ENCODE data around the gene SLC9A7. TPM values are rescaled to one million over a fixed set of nuclear protein-coding genes. Genes with fewer than 3 reads are reported as not detected.

Gene SLC9A7
- total and polyA plus RNA-seq, 4 experiments from 2014 or later = 0.42 to 3.5 (median 2.0) TPM

GRCh38 chrX:46716796-46717195 lies 42.1 kb downstream of the SLC9A7 start:
- Histone ChIP-seq H3K27ac (ENCODE audit: low read depth, low read length) (no peak overlapping the region), H3K9me3 (ENCODE audit: control insufficient read depth in 1 of 2, low read length in 2 of 2) (no peaks in the 10 kb centered on the region), H3K36me3 (ENCODE audit: insufficient read depth, low read length) (no peaks in the 10 kb centered on the region), H3K4me3 (ENCODE audit: low read length in 2 of 2) (no peak overlapping the region), H3K4me1 (ENCODE audit: insufficient read depth, low read length) (no peaks in the 10 kb centered on the region), H3K27me3 (ENCODE audit: insufficient read depth, low read length) (no peaks in the 10 kb centered on the region)
- intact Hi-C loops (cut with micrococcal nuclease) = no loop called here
- Mint-ChIP-seq H3K36me3 (no peaks in the 10 kb centered on the region), H3K27ac (no peak overlapping the region), H3K27me3 (no peaks in the 10 kb centered on the region), H3K4me3 (no peak overlapping the region), H3K4me1 (peaks cover 0 to under 1% (median 0%) of the 10 kb centered on the region in 4 donors), H3K9me3 (peaks cover 0 to 3% (median 0%) of the 10 kb centered on the region in 8 donors)
- ChIA-PET CTCF (ENCODE audit: partially characterized antibody) (no interaction called here), POLR2A (ENCODE audit: partially characterized antibody) (no interaction called here)
- DNase-seq = no peak

GRCh38 chrX:46715997-46716396 lies 42.9 kb downstream of the SLC9A7 start:
- Histone ChIP-seq H3K27me3 (ENCODE audit: insufficient read depth, low read length) (no peaks in the 10 kb centered on the region), H3K4me3 (ENCODE audit: low read length in 2 of 2) (no peak overlapping the region), H3K36me3 (ENCODE audit: insufficient read depth, low read length) (no peaks in the 10 kb centered on the region), H3K9me3 (ENCODE audit: control insufficient read depth in 1 of 2, low read length in 2 of 2) (no peaks in the 10 kb centered on the region), H3K4me1 (ENCODE audit: insufficient read depth, low read length) (no peaks in the 10 kb centered on the region), H3K27ac (ENCODE audit: low read depth, low read length) (no peak overlapping the region)
- Mint-ChIP-seq H3K9me3 (peaks cover 0 to 4% (median 0%) of the 10 kb centered on the region in 8 donors), H3K27me3 (no peaks in the 10 kb centered on the region), H3K36me3 (no peaks in the 10 kb centered on the region), H3K4me1 (peaks cover 0 to 4% (median 0%) of the 10 kb centered on the region in 4 donors), H3K27ac (no peak overlapping the region), H3K4me3 (no peak overlapping the region)
- intact Hi-C loops (cut with micrococcal nuclease) = no loop called here
- no peak for DNase-seq
- ChIA-PET CTCF (ENCODE audit: partially characterized antibody) (no interaction called here), POLR2A (ENCODE audit: partially characterized antibody) (no interaction called here)

GRCh38 chrX:46715530-46715929 lies 43.4 kb downstream of the SLC9A7 start:
- Mint-ChIP-seq H3K4me1 (peaks cover 0 to 4% (median 0%) of the 10 kb centered on the region in 4 donors), H3K27ac (no peak overlapping the region), H3K36me3 (no peaks in the 10 kb centered on the region), H3K9me3 (peaks cover 0 to 4% (median 0%) of the 10 kb centered on the region in 8 donors), H3K4me3 (no peak overlapping the region), H3K27me3 (no peaks in the 10 kb centered on the region)
- CTCF ChIA-PET (ENCODE audit: partially characterized antibody) = no interaction called here
- no peaks in the 10 kb centered on the region for H3K4me1 ChIP-seq (ENCODE audit: insufficient read depth, low read length)
- no peak overlapping the region for H3K27ac ChIP-seq (ENCODE audit: low read depth, low read length)
- H3K36me3 ChIP-seq (ENCODE audit: insufficient read depth, low read length) = no peaks in the 10 kb centered on the region
- H3K4me3 ChIP-seq (ENCODE audit: low read length in 2 of 2) = no peak overlapping the region
- POLR2A ChIA-PET (ENCODE audit: partially characterized antibody) = no interaction called here
- H3K27me3 ChIP-seq (ENCODE audit: insufficient read depth, low read length) = no peaks in the 10 kb centered on the region
- no peaks in the 10 kb centered on the region for H3K9me3 ChIP-seq (ENCODE audit: control insufficient read depth in 1 of 2, low read length in 2 of 2)
- no peak for DNase-seq
- intact Hi-C loops (cut with micrococcal nuclease) = no loop called here

GRCh38 chrX:46713672-46714490 lies 45.0 kb downstream of the SLC9A7 start:
- intact Hi-C loops (cut with micrococcal nuclease) = no loop called here
- CTCF ChIA-PET (ENCODE audit: partially characterized antibody) = no interaction called here
- Mint-ChIP-seq H3K27me3 (no peaks in the 10 kb centered on the region), H3K27ac (no peak overlapping the region), H3K36me3 (no peaks in the 10 kb centered on the region), H3K9me3 (peaks cover 0 to 4% (median 0%) of the 10 kb centered on the region in 8 donors), H3K4me3 (no peak overlapping the region), H3K4me1 (peaks cover 0 to 4% (median 0%) of the 10 kb centered on the region in 4 donors)
- Histone ChIP-seq H3K27me3 (ENCODE audit: insufficient read depth, low read length) (no peaks in the 10 kb centered on the region), H3K9me3 (ENCODE audit: control insufficient read depth in 1 of 2, low read length in 2 of 2) (no peaks in the 10 kb centered on the region), H3K4me1 (ENCODE audit: insufficient read depth, low read length) (no peaks in the 10 kb centered on the region), H3K4me3 (ENCODE audit: low read length in 2 of 2) (no peak overlapping the region), H3K36me3 (ENCODE audit: insufficient read depth, low read length) (no peaks in the 10 kb centered on the region), H3K27ac (ENCODE audit: low read depth, low read length) (no peak overlapping the region)
- DNase-seq = no peak
- POLR2A ChIA-PET (ENCODE audit: partially characterized antibody) = no interaction called here

- no peaks in the 10 kb centered on the region for H3K27me3 ChIP-seq (ENCODE audit: insufficient read depth, low read length)
- intact Hi-C loops (cut with micrococcal nuclease) = no loop called here
- H3K4me3 Mint-ChIP-seq = no peak overlapping the region
- H3K36me3 ChIP-seq (ENCODE audit: insufficient read depth, low read length) = no peaks in the 10 kb centered on the region
- DNase-seq = no peak
- peaks cover 0 to 4% (median 0%) of the 10 kb centered on the region in 4 donors for H3K4me1 Mint-ChIP-seq
- POLR2A ChIA-PET (ENCODE audit: partially characterized antibody) = no interaction called here
- H3K4me3 ChIP-seq (ENCODE audit: low read length in 2 of 2) = no peak overlapping the region
- no peaks in the 10 kb centered on the region for H3K9me3 ChIP-seq (ENCODE audit: control insufficient read depth in 1 of 2, low read length in 2 of 2)
- H3K27ac ChIP-seq (ENCODE audit: low read depth, low read length) = no peak overlapping the region
- peaks cover 0 to 4% (median 0%) of the 10 kb centered on the region in 8 donors for H3K9me3 Mint-ChIP-seq
- no peaks in the 10 kb centered on the region for H3K27me3 Mint-ChIP-seq
- H3K36me3 Mint-ChIP-seq = no peaks in the 10 kb centered on the region
- H3K27ac Mint-ChIP-seq = no peak overlapping the region
- H3K4me1 ChIP-seq (ENCODE audit: insufficient read depth, low read length) = no peaks in the 10 kb centered on the region
- CTCF ChIA-PET (ENCODE audit: partially characterized antibody) = no interaction called here
Measured at GRCh38 chrX:46712764-46713163, 46.2 kb downstream of the SLC9A7 start.

- no peaks in the 10 kb centered on the region for H3K36me3 Mint-ChIP-seq
- H3K9me3 Mint-ChIP-seq = peaks cover 0 to 4% (median 0%) of the 10 kb centered on the region in 8 donors
- ChIA-PET POLR2A (ENCODE audit: partially characterized antibody) (no interaction called here), CTCF (ENCODE audit: partially characterized antibody) (no interaction called here)
- Histone ChIP-seq H3K9me3 (ENCODE audit: control insufficient read depth in 1 of 2, low read length in 2 of 2) (no peaks in the 10 kb centered on the region), H3K4me1 (ENCODE audit: insufficient read depth, low read length) (no peaks in the 10 kb centered on the region), H3K4me3 (ENCODE audit: low read length in 2 of 2) (no peak overlapping the region), H3K27me3 (ENCODE audit: insufficient read depth, low read length) (no peaks in the 10 kb centered on the region), H3K36me3 (ENCODE audit: insufficient read depth, low read length) (no peaks in the 10 kb centered on the region), H3K27ac (ENCODE audit: low read depth, low read length) (no peak overlapping the region)
- H3K4me1 Mint-ChIP-seq = peaks cover 0 to 5% (median 2%) of the 10 kb centered on the region in 4 donors
- H3K4me3 Mint-ChIP-seq = no peak overlapping the region
- H3K27me3 Mint-ChIP-seq = no peaks in the 10 kb centered on the region
- H3K27ac Mint-ChIP-seq = no peak overlapping the region
- intact Hi-C loops (cut with micrococcal nuclease) = no loop called here
- DNase-seq = no peak
Measured at GRCh38 chrX:46710927-46711623, 47.8 kb downstream of the SLC9A7 start.

GRCh38 chrX:46710425-46710824 lies 48.5 kb downstream of the SLC9A7 start:
- H3K27me3 Mint-ChIP-seq = no peaks in the 10 kb centered on the region
- no peaks in the 10 kb centered on the region for H3K27me3 ChIP-seq (ENCODE audit: insufficient read depth, low read length)
- CTCF ChIA-PET (ENCODE audit: partially characterized antibody) = no interaction called here
- DNase-seq = no peak
- H3K4me3 ChIP-seq (ENCODE audit: low read length in 2 of 2) = no peak overlapping the region
- no peak overlapping the region for H3K27ac Mint-ChIP-seq
- no peaks in the 10 kb centered on the region for H3K9me3 ChIP-seq (ENCODE audit: control insufficient read depth in 1 of 2, low read length in 2 of 2)
- no peak overlapping the region for H3K4me3 Mint-ChIP-seq
- H3K4me1 Mint-ChIP-seq = peaks cover 0 to 5% (median 2%) of the 10 kb centered on the region in 4 donors
- no peaks in the 10 kb centered on the region for H3K36me3 Mint-ChIP-seq
- POLR2A ChIA-PET (ENCODE audit: partially characterized antibody) = no interaction called here
- no peaks in the 10 kb centered on the region for H3K36me3 ChIP-seq (ENCODE audit: insufficient read depth, low read length)
- H3K27ac ChIP-seq (ENCODE audit: low read depth, low read length) = no peak overlapping the region
- H3K4me1 ChIP-seq (ENCODE audit: insufficient read depth, low read length) = no peaks in the 10 kb centered on the region
- intact Hi-C loops (cut with micrococcal nuclease) = no loop called here
- peaks cover 0 to 4% (median 0%) of the 10 kb centered on the region in 8 donors for H3K9me3 Mint-ChIP-seq
